ACC112 (cell line): ENCODE data around the gene ADGRV1.

Experiments used
- H2AFZ ChIP-seq: fragments of 200-600 bp; sonication (generic); one replicate; pipeline ENCODE4 v1.6.0; 2017; ENCODE audit warnings: antibody characterized with exemption, low read length; ENCODE audit not compliant: unreplicated experiment
- H3K27ac ChIP-seq: fragments of 200-600 bp; sonication (generic); 2 replicates; pipeline ENCODE4 v1.5.1; 2014; ENCODE audit warnings: low read depth, mild to moderate bottlenecking, antibody characterized with exemption, low read length, moderate library complexity
- H3K27me3 ChIP-seq: fragments of 200-600 bp; sonication (generic); 2 replicates; pipeline ENCODE4 v1.6.1; 2014; ENCODE audit warnings: mild to moderate bottlenecking, antibody characterized with exemption, low read length, moderate library complexity, mixed read lengths; ENCODE audit not compliant: insufficient read depth
- H3K36me3 ChIP-seq: fragments of 200-600 bp; sonication (generic); 2 replicates; pipeline ENCODE4 v1.6.1; 2016; ENCODE audit warnings: mild to moderate bottlenecking, antibody characterized with exemption, low read length, moderate library complexity, mixed read lengths; ENCODE audit not compliant: insufficient read depth
- H3K4me1 ChIP-seq: fragments of 200-600 bp; sonication (generic); one replicate; pipeline ENCODE4 v1.6.1; 2016; ENCODE audit warnings: low read length, mixed read lengths; ENCODE audit not compliant: insufficient read depth, unreplicated experiment, control insufficient read depth
- H3K4me3 ChIP-seq: fragments of 200-600 bp; sonication (generic); 2 replicates; pipeline ENCODE4 v1.5.1; 2014; ENCODE audit warnings: mild to moderate bottlenecking, low read depth, low read length
- H3K79me2 ChIP-seq: fragments of 200-600 bp; sonication (generic); one replicate; pipeline ENCODE4 v1.6.0; 2016; ENCODE audit warnings: low read length; ENCODE audit not compliant: control insufficient read depth, unreplicated experiment, insufficient read depth

Gene ADGRV1

DNA sequence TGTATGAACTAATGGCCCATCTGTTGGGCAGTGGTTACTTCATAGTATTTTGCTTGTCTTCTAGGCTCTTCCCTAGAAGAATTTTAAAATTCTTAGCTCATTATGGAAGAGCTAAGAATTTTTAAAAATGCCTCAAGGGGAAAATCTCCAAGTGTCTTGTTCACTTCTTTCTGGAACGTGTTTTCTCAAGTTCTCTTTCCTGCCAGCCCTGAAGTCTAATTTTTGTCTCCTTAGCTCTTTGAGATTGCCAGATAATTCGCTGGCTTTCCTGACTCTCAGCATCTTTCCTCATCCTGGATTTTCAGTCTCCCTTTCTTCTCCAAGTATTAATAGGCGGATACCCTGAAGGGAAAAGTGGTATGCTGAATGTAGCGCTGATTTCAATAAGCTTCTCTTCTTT lies 429.1 kb downstream of the ADGRV1 start:
- Histone ChIP-seq H3K27ac (no peak overlapping the region), H3K79me2 (no peaks in the 10 kb centered on the region), H3K36me3 (no peaks in the 10 kb centered on the region), H3K27me3 (peaks cover 9% of the 10 kb centered on the region), H3K4me1 (peaks cover 2% of the 10 kb centered on the region), H3K4me3 (no peak overlapping the region), H2AFZ (no peak overlapping the region)

- peaks cover 9% of the 10 kb centered on the region for H3K27me3 ChIP-seq
- H3K27ac ChIP-seq, result no peak overlapping the region
- no peaks in the 10 kb centered on the region for H3K4me1 ChIP-seq
- no peaks in the 10 kb centered on the region for H3K79me2 ChIP-seq
- no peaks in the 10 kb centered on the region; the same call in 1 of the 2 replicates for H3K36me3 ChIP-seq
- H3K4me3 ChIP-seq, result no peak overlapping the region
- no peak overlapping the region for H2AFZ ChIP-seq
Observed at GRCh38 chr5:90991201-90991600, 432.6 kb downstream of the ADGRV1 start.

- no peak overlapping the region for H3K27ac ChIP-seq
Observed at GRCh38 chr5:90994796-90995195, 436.2 kb downstream of the ADGRV1 start.

DNA sequence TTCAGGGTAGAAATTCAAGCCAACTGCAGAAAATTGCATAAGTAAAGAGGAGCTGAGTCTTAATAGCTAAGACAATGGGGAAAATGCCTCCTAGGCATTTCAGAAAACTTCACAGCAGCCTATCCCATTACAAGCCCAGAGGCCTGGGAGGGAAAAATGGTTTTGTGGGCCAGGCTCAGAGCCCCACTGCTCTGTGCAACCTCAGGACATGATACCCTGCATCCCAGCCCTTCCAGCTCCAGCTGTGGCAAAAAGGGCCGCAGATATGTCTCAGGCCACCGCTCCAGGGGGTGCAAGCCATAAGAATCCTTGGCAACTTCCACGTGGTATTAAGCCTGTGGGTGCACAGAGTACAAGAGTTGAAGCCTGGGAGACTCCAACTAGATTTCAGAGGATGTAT lies 437.5 kb downstream of the ADGRV1 start:
- Histone ChIP-seq H3K36me3 (no peaks in the 10 kb centered on the region; the same call in 1 of the 2 replicates), H3K79me2 (no peaks in the 10 kb centered on the region), H2AFZ (no peak overlapping the region), H3K27ac (no peak overlapping the region), H3K4me3 (no peak overlapping the region), H3K4me1 (no peaks in the 10 kb centered on the region), H3K27me3 (peaks cover 9% of the 10 kb centered on the region)

More at GRCh38 chr5:90994796-90995195, 436.2 kb downstream of the ADGRV1 start:
- peaks cover 9% of the 10 kb centered on the region for H3K27me3 ChIP-seq
- no peaks in the 10 kb centered on the region for H3K79me2 ChIP-seq
- H2AFZ ChIP-seq, result no peak overlapping the region
- no peaks in the 10 kb centered on the region for H3K4me1 ChIP-seq
- H3K36me3 ChIP-seq, result no peaks in the 10 kb centered on the region; the same call in 1 of the 2 replicates
- no peak overlapping the region for H3K4me3 ChIP-seq

DNA sequence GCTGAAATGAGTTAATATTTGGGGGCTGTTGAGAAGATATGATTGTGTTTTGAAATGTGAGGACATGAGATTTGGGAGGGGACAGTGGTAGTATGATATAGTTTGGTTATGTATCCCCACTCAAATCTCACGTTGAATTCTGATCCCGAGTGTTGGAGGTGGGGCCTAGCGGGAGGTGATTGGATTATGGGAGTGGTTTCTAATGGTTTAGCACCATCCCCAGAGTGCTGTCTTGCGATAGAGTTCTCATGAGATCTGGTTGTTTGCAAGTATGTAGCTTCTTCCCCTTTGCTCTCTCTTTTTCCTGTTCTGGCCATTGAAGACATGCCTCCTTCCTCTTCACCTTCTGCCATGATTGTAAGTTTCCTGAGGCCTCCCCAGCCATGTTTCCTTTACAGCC lies 438.5 kb downstream of the ADGRV1 start:
- Histone ChIP-seq H3K27me3 (peaks cover 5% of the 10 kb centered on the region), H3K4me3 (no peak overlapping the region), H3K79me2 (no peaks in the 10 kb centered on the region), H3K36me3 (no peaks in the 10 kb centered on the region; the same call in 1 of the 2 replicates), H3K27ac (no peak overlapping the region), H2AFZ (no peak overlapping the region), H3K4me1 (no peaks in the 10 kb centered on the region)

DNA sequence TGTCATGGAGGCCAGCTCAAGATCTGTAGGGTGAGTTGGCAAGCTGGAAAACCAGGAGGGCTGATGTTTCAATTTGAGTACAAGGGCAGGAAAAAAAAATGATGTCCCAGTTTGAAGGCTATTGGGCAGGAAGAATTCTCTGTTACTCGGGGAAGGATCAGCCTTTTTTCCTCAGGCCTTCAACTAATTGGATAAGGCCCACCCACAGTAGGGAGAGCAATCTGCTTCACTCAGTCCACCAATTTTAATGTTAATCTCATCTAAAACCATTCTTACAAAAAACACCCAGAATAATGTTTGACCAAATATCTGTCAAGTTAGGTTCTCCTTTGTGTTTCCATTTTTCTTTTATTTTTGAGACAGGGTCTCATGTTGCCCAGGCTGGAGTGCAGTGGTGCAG lies 442.1 kb downstream of the ADGRV1 start:
- Histone ChIP-seq H2AFZ (no peak overlapping the region), H3K79me2 (no peaks in the 10 kb centered on the region), H3K27me3 (no peaks in the 10 kb centered on the region), H3K4me1 (no peaks in the 10 kb centered on the region), H3K4me3 (no peak overlapping the region), H3K27ac (no peak overlapping the region), H3K36me3 (no peaks in the 10 kb centered on the region)

DNA sequence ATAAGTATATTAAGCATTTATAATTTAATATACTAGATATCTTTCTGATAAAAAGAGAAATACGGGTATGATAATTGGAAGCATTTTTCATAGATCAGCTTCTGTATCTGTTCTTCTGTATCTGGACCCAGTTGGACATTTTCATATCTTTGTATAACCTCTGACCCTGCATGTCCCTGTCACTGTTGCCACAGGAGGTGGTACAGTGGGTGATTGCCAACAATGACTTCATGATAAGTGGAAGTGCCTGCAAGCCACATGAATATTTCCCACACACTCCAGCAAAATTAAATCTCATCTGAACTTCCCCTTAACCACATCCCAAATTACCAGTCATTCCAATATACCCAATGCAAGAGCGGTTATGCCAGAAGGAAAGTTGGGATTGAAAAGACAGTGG lies 448.1 kb downstream of the ADGRV1 start:
- Histone ChIP-seq H3K27me3 (no peaks in the 10 kb centered on the region; the same call in 1 of the 2 replicates), H2AFZ (no peak overlapping the region), H3K79me2 (no peaks in the 10 kb centered on the region), H3K27ac (no peak overlapping the region), H3K4me3 (no peak overlapping the region), H3K36me3 (no peaks in the 10 kb centered on the region), H3K4me1 (peaks cover 3% of the 10 kb centered on the region)

DNA sequence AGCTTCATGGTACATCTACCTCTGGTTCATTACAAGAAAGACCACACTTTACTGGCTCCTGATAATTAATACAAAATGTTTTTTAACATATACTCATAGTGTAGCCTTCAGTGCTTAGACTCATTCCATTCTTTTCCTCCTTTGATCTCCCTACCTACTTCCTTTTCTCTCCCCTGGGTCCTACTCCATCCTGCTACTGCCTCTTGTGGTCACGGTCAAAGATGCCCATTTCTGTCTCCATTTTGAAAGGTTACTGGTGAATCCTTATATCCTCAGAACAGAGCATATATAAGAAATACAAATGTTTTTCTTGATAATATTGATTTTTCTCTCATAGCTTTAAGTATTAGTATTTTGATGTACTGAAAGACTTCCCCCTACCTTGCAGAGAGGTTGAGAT lies 448.7 kb downstream of the ADGRV1 start:
- Histone ChIP-seq H3K36me3 (no peaks in the 10 kb centered on the region), H3K4me3 (no peak overlapping the region), H3K4me1 (peaks cover 3% of the 10 kb centered on the region), H2AFZ (no peak overlapping the region), H3K27ac (no peak overlapping the region), H3K27me3 (no peaks in the 10 kb centered on the region; the same call in 1 of the 2 replicates), H3K79me2 (no peaks in the 10 kb centered on the region)

GRCh38 chr5:91007780-91008402 lies 449.3 kb downstream of the ADGRV1 start:
- peaks cover 3% of the 10 kb centered on the region for H3K4me1 ChIP-seq
- H3K27me3 ChIP-seq, result no peaks in the 10 kb centered on the region; the same call in 1 of the 2 replicates
- no peak overlapping the region for H3K27ac ChIP-seq
- no peak overlapping the region for H3K4me3 ChIP-seq
- no peak overlapping the region for H2AFZ ChIP-seq
- H3K36me3 ChIP-seq, result no peaks in the 10 kb centered on the region
- H3K79me2 ChIP-seq, result no peaks in the 10 kb centered on the region

DNA sequence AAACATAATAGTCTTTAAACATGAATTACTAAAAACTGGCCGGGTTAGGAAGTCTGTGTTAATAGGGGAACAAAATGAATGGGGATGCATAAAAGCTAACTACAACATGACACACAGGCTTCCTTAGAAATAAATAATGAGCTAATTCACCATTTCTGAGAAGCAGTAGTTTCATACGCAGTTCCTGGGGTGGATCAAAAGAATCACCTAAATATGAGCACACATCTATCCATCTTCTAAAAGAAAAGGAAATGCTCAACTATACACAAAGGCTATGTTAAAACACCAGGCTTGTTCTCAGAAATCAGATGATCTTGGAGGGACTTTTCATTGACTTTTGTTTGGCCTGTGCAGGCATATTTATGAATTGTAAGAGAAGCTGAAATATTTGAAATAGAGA lies 451.5 kb downstream of the ADGRV1 start:
- Histone ChIP-seq H3K4me3 (no peak overlapping the region), H3K4me1 (peaks cover 3% of the 10 kb centered on the region), H3K27ac (no peak overlapping the region), H3K79me2 (no peaks in the 10 kb centered on the region), H3K27me3 (no peaks in the 10 kb centered on the region; the same call in 1 of the 2 replicates), H3K36me3 (no peaks in the 10 kb centered on the region), H2AFZ (no peak overlapping the region)

- no peaks in the 10 kb centered on the region for H3K79me2 ChIP-seq
- no peak overlapping the region for H3K27ac ChIP-seq
- H3K27me3 ChIP-seq, result no peaks in the 10 kb centered on the region; the same call in 1 of the 2 replicates
- no peak overlapping the region for H3K4me3 ChIP-seq
- H3K36me3 ChIP-seq, result no peaks in the 10 kb centered on the region
- no peak overlapping the region for H2AFZ ChIP-seq
- peaks cover 3% of the 10 kb centered on the region for H3K4me1 ChIP-seq
Observed at GRCh38 chr5:91011029-91011428, 452.4 kb downstream of the ADGRV1 start.
